Mesothelial cell of epicardium (in vitro differentiated cells): Measurements from ENCODE around the gene CALML5. TPM values are rescaled to one million over a fixed set of nuclear protein-coding genes. Genes with fewer than 3 reads are reported as not detected.

Experiments
- DNase-seq, 2 experiments: peaks; one replicate each; pipeline ENCODE4 v3.0.0; 2021; ENCODE audit warnings: low spot score in 2 of 2; ENCODE audit not compliant: unreplicated experiment in 2 of 2
- H3K27ac Mint-ChIP-seq: 2 replicates; pipeline ENCODE4 v1.8.0; 2021; ENCODE audit warnings: mixed read lengths
- H3K27me3 Mint-ChIP-seq: 2 replicates; pipeline ENCODE4 v1.8.0; 2021; ENCODE audit warnings: low read depth, mixed read lengths
- H3K36me3 Mint-ChIP-seq: 2 replicates; pipeline ENCODE4 v1.8.0; 2021; ENCODE audit warnings: mixed read lengths
- H3K4me1 Mint-ChIP-seq: 2 replicates; pipeline ENCODE4 v1.8.0; 2021; ENCODE audit warnings: mixed read lengths
- H3K4me3 Mint-ChIP-seq: 2 replicates; pipeline ENCODE4 v1.8.0; 2021; ENCODE audit warnings: mild to moderate bottlenecking, moderate library complexity, mixed read lengths
- H3K9me3 Mint-ChIP-seq: 2 replicates; pipeline ENCODE4 v1.8.0; 2021; ENCODE audit warnings: mixed read lengths
- CTCF ChIP-seq: fragments of 200-600 bp; sonication (generic); IDR thresholded peaks from one replicate; pipeline ENCODE4 v1.5.0; 2021; ENCODE audit warnings: antibody characterized with exemption; ENCODE audit not compliant: unreplicated experiment
- total RNA-seq: library from RNA; stranded (reverse); gene quantifications from 3 replicates; pipeline ENCODE4 v1.2.1, GENCODE V29; 2021

The CALML5 gene
- total RNA-seq, 1 donor from 2014 or later, result not detected

- Mint-ChIP-seq H3K4me3 (no peak overlapping the region), H3K36me3 (peaks cover 1% of the 10 kb centered on the region), H3K4me1 (peaks cover 19% of the 10 kb centered on the region), H3K27ac (no peak overlapping the region), H3K9me3 (peaks cover 5% of the 10 kb centered on the region), H3K27me3 (no peaks in the 10 kb centered on the region)
- DNase-seq, result no peak
- TF ChIP-seq CTCF, result no peak
These were observed 4.8 kb downstream of the CALML5 start for GRCh38 chr10:5494611-5495010.

- H3K27me3 Mint-ChIP-seq, result no peaks in the 10 kb centered on the region
- peak overlapping the region; percentile 70 for H3K27ac Mint-ChIP-seq
- DNase-seq, result no peak
- H3K36me3 Mint-ChIP-seq, result peaks cover 1% of the 10 kb centered on the region
- no peak overlapping the region for H3K4me3 Mint-ChIP-seq
- no peak for TF ChIP-seq CTCF
- H3K4me1 Mint-ChIP-seq, result peaks cover 19% of the 10 kb centered on the region
- peaks cover 5% of the 10 kb centered on the region for H3K9me3 Mint-ChIP-seq
These were observed 5.7 kb downstream of the CALML5 start for GRCh38 chr10:5493691-5494090.

GRCh38 chr10:5492929-5493576 lies 6.3 kb downstream of the CALML5 start:
- Mint-ChIP-seq H3K9me3 (peaks cover 5% of the 10 kb centered on the region), H3K4me3 (no peak overlapping the region), H3K36me3 (peaks cover 1% of the 10 kb centered on the region), H3K4me1 (peaks cover 19% of the 10 kb centered on the region), H3K27me3 (no peaks in the 10 kb centered on the region), H3K27ac (peak overlapping the region; percentile 70)
- DNase-seq, result no peak
- TF ChIP-seq CTCF, result no peak

- Mint-ChIP-seq H3K4me1 (peaks cover 19% of the 10 kb centered on the region), H3K27ac (no peak overlapping the region), H3K27me3 (no peaks in the 10 kb centered on the region), H3K4me3 (no peak overlapping the region), H3K36me3 (peaks cover 1% of the 10 kb centered on the region), H3K9me3 (peaks cover 5% of the 10 kb centered on the region)
- TF ChIP-seq CTCF, result no peak
- no peak for DNase-seq
These were observed 7.0 kb downstream of the CALML5 start for GRCh38 chr10:5492322-5492855.

- H3K27ac Mint-ChIP-seq, result no peak overlapping the region
These were observed 7.9 kb downstream of the CALML5 start for GRCh38 chr10:5491477-5491876.

More at GRCh38 chr10:5491477-5491876, 7.9 kb downstream of the CALML5 start:
- TF ChIP-seq CTCF, result no peak
- no peak overlapping the region for H3K4me3 Mint-ChIP-seq
- peaks cover 24% of the 10 kb centered on the region for H3K4me1 Mint-ChIP-seq
- no peak for DNase-seq
- peaks cover 1% of the 10 kb centered on the region for H3K36me3 Mint-ChIP-seq
- H3K27me3 Mint-ChIP-seq, result no peaks in the 10 kb centered on the region
- peaks cover 5% of the 10 kb centered on the region for H3K9me3 Mint-ChIP-seq
